GM20000 (cell line): ENCODE measurements around the gene OXNAD1.

Source experiments
- DNase-seq: peaks from one replicate; pipeline ENCODE4 v3.0.0; 2012; ENCODE audit warnings: low spot score
- TF ChIP-seq, protein P1 (sequence below): IDR thresholded peaks from 2 replicates; pipeline ENCODE4 v1.5.1; 2012; ENCODE audit warnings: mild to moderate bottlenecking, control low read depth; ENCODE audit errors: extremely low read depth, missing control alignments

The OXNAD1 gene

GRCh38 chr3:16335333-16335732 lies 70.3 kb downstream of the OXNAD1 start:
- TF ChIP-seq, protein P1, sequence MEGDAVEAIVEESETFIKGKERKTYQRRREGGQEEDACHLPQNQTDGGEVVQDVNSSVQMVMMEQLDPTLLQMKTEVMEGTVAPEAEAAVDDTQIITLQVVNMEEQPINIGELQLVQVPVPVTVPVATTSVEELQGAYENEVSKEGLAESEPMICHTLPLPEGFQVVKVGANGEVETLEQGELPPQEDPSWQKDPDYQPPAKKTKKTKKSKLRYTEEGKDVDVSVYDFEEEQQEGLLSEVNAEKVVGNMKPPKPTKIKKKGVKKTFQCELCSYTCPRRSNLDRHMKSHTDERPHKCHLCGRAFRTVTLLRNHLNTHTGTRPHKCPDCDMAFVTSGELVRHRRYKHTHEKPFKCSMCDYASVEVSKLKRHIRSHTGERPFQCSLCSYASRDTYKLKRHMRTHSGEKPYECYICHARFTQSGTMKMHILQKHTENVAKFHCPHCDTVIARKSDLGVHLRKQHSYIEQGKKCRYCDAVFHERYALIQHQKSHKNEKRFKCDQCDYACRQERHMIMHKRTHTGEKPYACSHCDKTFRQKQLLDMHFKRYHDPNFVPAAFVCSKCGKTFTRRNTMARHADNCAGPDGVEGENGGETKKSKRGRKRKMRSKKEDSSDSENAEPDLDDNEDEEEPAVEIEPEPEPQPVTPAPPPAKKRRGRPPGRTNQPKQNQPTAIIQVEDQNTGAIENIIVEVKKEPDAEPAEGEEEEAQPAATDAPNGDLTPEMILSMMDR = no peak
- DNase-seq = no peak

DNA sequence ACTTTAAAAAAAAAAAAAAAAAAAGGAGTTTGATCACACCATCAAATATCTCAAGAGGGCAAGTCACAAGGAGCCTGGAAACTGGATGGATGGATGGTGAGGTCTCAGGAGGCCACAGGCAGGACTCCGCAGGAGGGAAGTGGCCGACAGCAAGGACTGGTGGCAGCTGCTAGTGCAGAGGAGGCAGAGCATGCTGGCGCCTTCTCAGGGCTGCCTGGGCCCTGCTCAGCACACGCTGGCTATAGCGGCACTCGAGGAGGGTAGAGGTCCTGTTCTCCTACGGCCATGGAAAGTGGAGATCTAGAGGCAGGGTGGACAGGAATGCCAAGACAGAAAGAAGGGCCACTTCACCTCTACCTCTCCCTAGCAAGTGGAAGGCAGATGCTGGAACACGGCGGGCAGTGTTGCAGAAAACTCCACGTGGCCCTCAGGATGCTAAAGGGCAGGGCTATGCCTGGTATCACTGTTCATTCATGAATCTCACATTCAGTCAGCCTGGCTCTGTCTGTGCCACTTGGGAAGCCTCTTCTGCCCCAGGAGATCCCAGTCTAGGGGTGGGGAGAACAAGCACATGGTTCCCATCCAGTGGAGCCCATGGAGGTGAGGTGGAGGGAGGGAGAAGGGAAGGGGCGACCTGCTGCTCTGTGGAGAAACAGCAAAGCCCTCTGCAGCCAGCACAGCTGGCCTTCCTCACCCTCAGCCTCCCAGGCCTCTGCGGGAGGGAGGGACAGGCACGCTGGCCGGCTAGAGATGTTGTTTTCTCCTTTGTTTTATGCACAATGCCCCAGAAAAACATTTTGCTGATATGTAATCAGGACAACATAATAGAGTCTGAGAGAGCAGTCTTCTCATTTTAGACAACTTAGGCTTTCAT lies 71.0 kb downstream of the OXNAD1 start:
- no peak for DNase-seq
- TF ChIP-seq, protein P1 = no peak

- DNase-seq = no peak
- TF ChIP-seq, protein P1 = no peak
These were observed 71.8 kb downstream of the OXNAD1 start for GRCh38 chr3:16336825-16337224.

DNA sequence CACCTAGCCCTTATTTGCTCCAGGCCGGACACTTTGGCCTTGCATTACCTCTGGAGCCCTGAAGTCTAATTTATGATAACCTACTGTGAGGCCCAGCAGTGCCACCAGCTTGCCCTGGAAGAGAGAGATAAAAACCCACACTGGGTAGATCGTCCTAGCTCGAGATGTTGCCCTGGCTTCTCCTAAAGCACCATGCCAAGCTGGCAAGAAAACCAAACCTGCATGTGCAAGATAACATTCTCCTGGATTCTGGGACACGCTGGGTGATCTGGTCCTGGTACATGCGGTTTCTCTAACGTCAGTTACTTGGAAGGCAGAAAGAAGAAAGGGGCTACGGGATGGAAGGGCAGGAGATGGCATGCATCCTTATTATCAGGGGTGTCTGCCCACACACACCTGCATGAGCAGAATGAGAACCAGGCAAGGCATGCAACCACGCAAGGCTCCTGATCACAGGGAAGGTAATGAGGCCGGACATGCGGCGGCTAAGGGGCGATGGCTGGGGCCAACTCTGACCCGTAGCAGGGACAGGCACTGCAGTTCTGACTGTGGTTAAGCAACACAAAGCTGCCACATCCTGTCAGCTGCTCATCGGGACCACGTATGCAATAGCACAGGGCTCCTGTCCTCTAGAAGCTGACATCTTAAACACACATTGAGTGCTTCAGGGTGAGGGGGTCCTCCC lies 73.0 kb downstream of the OXNAD1 start:
- TF ChIP-seq, protein P1 = no peak
- DNase-seq = peak; percentile 60

DNA sequence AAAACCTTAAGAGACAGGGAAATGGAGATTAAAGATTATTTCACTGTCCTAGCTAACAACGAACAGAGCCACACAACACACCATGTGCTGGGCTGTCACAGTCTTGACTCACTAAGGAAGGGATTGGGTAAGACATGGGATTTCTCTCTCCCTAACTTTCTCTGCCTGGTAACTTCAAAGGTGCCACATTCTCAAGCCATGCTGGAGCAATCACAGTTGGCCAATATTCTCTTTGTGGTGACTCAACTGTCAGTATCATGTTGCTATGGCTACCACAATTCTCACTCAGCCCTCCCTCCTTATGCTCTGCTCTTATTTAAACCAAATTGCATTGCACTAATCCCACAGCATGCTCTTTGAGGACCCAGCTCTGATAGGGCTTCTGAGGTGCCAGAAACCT lies 74.0 kb downstream of the OXNAD1 start:
- DNase-seq = peak; percentile 28
- TF ChIP-seq, protein P1 = no peak

GRCh38 chr3:16343101-16343500 lies 78.1 kb downstream of the OXNAD1 start:
- TF ChIP-seq, protein P1 = no peak
- DNase-seq = no peak

- TF ChIP-seq, protein P1 = no peak
- no peak for DNase-seq
These were observed 81.5 kb downstream of the OXNAD1 start for GRCh38 chr3:16346413-16347081.
